A673 (cell line): ENCODE data around the gene YPEL3.
"Not testable (repeated sequence)": the region's sequence is repeated elsewhere in the genome, so short reads cannot be mapped to it uniquely, and the experiment has no call there.

Experiments used
- EZH2 ChIP-seq: fragments of 200-600 bp; sonication (generic); IDR thresholded peaks from 2 replicates; pipeline ENCODE4 v1.6.1; 2017; ENCODE audit warnings: borderline replicate concordance, low read depth, mild to moderate bottlenecking, mixed read lengths, antibody characterized with exemption, low read length; ENCODE audit not compliant: poor library complexity, severe bottlenecking
- TF ChIP-seq, protein P1 (sequence below): fragments of 300-800, 200-600 bp; sonication (generic); conservative IDR thresholded peaks from 2 replicates; pipeline ENCODE4 v1.5.1; 2017; ENCODE audit warnings: low read depth, mild to moderate bottlenecking, antibody characterized with exemption, low read length, moderate library complexity, mixed read lengths

- TF ChIP-seq, protein P1, sequence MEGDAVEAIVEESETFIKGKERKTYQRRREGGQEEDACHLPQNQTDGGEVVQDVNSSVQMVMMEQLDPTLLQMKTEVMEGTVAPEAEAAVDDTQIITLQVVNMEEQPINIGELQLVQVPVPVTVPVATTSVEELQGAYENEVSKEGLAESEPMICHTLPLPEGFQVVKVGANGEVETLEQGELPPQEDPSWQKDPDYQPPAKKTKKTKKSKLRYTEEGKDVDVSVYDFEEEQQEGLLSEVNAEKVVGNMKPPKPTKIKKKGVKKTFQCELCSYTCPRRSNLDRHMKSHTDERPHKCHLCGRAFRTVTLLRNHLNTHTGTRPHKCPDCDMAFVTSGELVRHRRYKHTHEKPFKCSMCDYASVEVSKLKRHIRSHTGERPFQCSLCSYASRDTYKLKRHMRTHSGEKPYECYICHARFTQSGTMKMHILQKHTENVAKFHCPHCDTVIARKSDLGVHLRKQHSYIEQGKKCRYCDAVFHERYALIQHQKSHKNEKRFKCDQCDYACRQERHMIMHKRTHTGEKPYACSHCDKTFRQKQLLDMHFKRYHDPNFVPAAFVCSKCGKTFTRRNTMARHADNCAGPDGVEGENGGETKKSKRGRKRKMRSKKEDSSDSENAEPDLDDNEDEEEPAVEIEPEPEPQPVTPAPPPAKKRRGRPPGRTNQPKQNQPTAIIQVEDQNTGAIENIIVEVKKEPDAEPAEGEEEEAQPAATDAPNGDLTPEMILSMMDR, result not testable (repeated sequence)
- TF ChIP-seq EZH2, result not testable (repeated sequence)
These were observed 29.7 kb upstream of the YPEL3 start for GRCh38 chr16:30125690-30126089.
